GM12873 (cell line): ENCODE data around the gene GRID1.

Experiments
- CTCF ChIP-seq: IDR thresholded peaks from 2 replicates; pipeline ENCODE4 v1.5.1; 2012; ENCODE audit warnings: low read depth, mild to moderate bottlenecking, moderate library complexity, low read length, control low read depth; ENCODE audit not compliant: insufficient read depth; ENCODE audit errors: missing control alignments

The GRID1 gene

GRCh38 chr10:86122646-86123045, 243.9 kb downstream of the GRID1 start:
- TF ChIP-seq CTCF: no peak

GRCh38 chr10:86121200-86121599, 245.4 kb downstream of the GRID1 start:
- TF ChIP-seq CTCF: no peak

GRCh38 chr10:86117051-86117450, 249.5 kb downstream of the GRID1 start:
- no peak for TF ChIP-seq CTCF

GRCh38 chr10:86113983-86114382, 252.6 kb downstream of the GRID1 start:
- no peak for TF ChIP-seq CTCF

- no peak for TF ChIP-seq CTCF
These were observed 253.1 kb downstream of the GRID1 start for GRCh38 chr10:86113501-86113900.

- TF ChIP-seq CTCF: no peak
These were observed 253.6 kb downstream of the GRID1 start for GRCh38 chr10:86113044-86113443.

- TF ChIP-seq CTCF: no peak
These were observed 254.6 kb downstream of the GRID1 start for GRCh38 chr10:86111902-86112545.
